Epithelial cell of alveolus of lung (primary cell): ENCODE results near the gene ARHGDIB. TPM values are rescaled to one million over a fixed set of nuclear protein-coding genes. Genes with fewer than 3 reads are reported as not detected.

Source experiments
- total RNA-seq: library from RNA; depleted of rRNA; stranded (reverse); fragments of >200 nt; gene quantifications from 2 replicates; pipeline ENCODE4 v1.2.1, GENCODE V29; 2015

ARHGDIB gene
- total RNA-seq = 4.0 and 23.8 TPM in 2 replicates

DNA sequence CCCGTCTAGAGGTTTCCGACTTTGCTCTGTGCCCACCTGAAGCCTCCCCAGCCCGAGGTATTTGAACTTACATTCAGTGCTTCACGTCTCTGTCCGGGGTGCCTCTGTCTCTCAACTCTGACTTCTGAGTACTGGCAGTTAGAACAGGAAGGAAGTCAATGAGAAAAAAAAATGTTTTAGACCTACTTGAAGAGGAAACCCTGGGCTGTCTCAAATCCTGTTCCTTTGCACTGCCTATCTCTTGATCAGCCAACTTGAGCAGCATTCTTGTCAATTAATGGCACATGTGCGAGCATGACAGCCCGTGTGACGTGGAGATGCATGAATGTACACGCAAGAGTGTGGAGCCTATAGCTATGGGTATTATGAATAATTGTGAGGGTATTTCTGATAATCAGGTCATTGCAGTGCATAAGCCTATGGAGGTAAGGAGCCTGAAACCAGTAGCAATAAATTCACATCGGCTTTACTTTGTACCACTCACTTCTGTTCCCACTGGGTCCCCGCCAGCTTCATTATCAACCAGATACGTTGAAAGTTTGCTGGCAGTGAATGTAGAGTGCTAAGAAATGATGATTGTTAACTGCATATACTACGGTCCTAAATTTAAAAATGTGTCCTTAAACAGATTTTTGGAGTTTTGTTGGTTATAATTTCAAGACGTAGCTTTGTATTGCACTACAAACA, at the start of gene ARHGDIB:
TSS of gene ARHGDIB (minus strand) at position 136 of the 687 bp plus-strand sequence. CDS start 10,889 bp downstream, outside the sequence.

DNA sequence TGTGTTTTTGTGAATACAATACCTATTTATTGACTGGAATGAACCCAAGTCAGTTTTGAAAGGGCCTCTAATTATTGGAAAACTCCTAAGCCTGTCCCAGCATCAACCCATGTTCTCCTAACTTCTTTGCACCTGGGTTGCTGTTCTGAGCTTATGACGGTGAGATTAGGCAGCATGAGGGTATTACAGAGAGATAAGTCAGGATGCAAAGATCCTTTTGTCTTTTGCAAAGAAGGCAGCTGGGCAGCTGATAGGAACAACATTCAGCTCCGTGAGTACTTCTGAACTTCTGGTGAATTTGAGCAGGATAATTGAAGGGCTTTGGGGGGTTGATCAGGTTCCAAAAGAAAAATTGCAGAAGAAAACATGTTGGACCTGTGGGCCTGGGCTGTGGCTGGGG, 11.4 kb upstream of the ARHGDIB start, which contains the start of gene PDE6H:
TSS of gene PDE6H (plus strand) at position 227 of the 400 bp plus-strand sequence. CDS start 4,971 bp downstream, outside the sequence.

DNA sequence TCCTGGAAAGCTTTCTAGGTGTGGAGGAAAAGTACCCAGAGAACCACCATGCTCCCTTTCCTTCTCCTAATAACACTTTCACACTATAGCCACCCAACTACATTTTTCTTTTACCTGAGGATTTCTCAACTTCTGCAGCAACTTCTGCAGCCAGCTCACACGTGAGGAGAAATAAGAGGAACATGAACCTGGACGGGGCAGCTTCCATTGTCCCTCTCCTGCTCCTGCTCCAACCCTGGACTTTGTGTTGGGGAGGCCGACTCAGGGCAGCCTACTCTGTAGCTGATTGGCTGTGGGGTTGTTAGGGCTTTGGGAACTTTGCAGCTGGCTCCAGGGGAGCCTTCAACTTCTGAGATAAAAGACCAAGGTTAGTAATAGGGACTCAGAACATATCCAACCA, 23.1 kb downstream of the ARHGDIB start, which contains the start of gene ERP27:
TSS of gene ERP27 (minus strand) at position 237 of the 400 bp plus-strand sequence. CDS start at position 208, 29 bp downstream.

Other genes with a start within 250 kb of the ARHGDIB start
- 21.1 and 28.7 TPM in 2 replicates for gene WBP11, start 158.1 kb downstream of the ARHGDIB start, total RNA-seq
- gene C12orf60, start 157.9 kb downstream of the ARHGDIB start, total RNA-seq = 1.3 and 2.1 TPM in 2 replicates
- gene SMCO3, start 147.4 kb downstream of the ARHGDIB start, total RNA-seq = under 0.01 TPM in 1 of 2 replicates, not detected in the other
- not detected in 2 replicates for gene ART4, start 118.1 kb downstream of the ARHGDIB start, total RNA-seq
- gene MGP, start 75.7 kb downstream of the ARHGDIB start, total RNA-seq = 13.6 and 48.4 TPM in 2 replicates
- gene ERP27, start 23.1 kb downstream of the ARHGDIB start, total RNA-seq = 0.26 TPM in 1 of 2 replicates, not detected in the other
- not detected in 2 replicates for gene PDE6H, start 11.4 kb upstream of the ARHGDIB start, total RNA-seq